ENCODE results near the gene TRMT1L.

TRMT1L gene

GRCh38 chr1:185129708-185130107, 27.0 kb downstream of the TRMT1L start:
- DNase-seq (ENCODE audit: low read depth), result no peak

- DNase-seq (ENCODE audit: low read depth), result no peak
These were observed 44.4 kb downstream of the TRMT1L start for GRCh38 chr1:185112356-185112755.

GRCh38 chr1:185111873-185112272, 44.9 kb downstream of the TRMT1L start:
- DNase-seq (ENCODE audit: low read depth), result no peak

GRCh38 chr1:185110145-185110544, 46.6 kb downstream of the TRMT1L start:
- no peak for DNase-seq (ENCODE audit: low read depth)

GRCh38 chr1:185108321-185108720, 48.4 kb downstream of the TRMT1L start:
- no peak for DNase-seq (ENCODE audit: low read depth)

- DNase-seq (ENCODE audit: low read depth), result no peak
These were observed 51.6 kb downstream of the TRMT1L start for GRCh38 chr1:185105121-185105520.

GRCh38 chr1:185104083-185104482, 52.7 kb downstream of the TRMT1L start:
- no peak for DNase-seq (ENCODE audit: low read depth)

- DNase-seq (ENCODE audit: low read depth), result no peak
These were observed 60.2 kb downstream of the TRMT1L start for GRCh38 chr1:185096531-185096930.

- no peak for DNase-seq (ENCODE audit: low read depth)
These were observed 62.0 kb downstream of the TRMT1L start for GRCh38 chr1:185094761-185095160.

GRCh38 chr1:185091480-185091879, 65.3 kb downstream of the TRMT1L start:
- DNase-seq (ENCODE audit: low read depth), result no peak

GRCh38 chr1:185087746-185088145, 69.0 kb downstream of the TRMT1L start:
- no peak for DNase-seq (ENCODE audit: low read depth)

GRCh38 chr1:185087101-185087500, 69.7 kb downstream of the TRMT1L start:
- no peak for DNase-seq (ENCODE audit: low read depth)

- no peak for DNase-seq (ENCODE audit: low read depth)
These were observed 72.9 kb downstream of the TRMT1L start for GRCh38 chr1:185083818-185084217.

- no peak for DNase-seq (ENCODE audit: low read depth)
These were observed 76.3 kb downstream of the TRMT1L start for GRCh38 chr1:185080422-185080821.

GRCh38 chr1:185077374-185077773, 79.4 kb downstream of the TRMT1L start:
- DNase-seq (ENCODE audit: low read depth), result no peak

- no peak for DNase-seq (ENCODE audit: low read depth)
These were observed 81.3 kb downstream of the TRMT1L start for GRCh38 chr1:185075476-185075875.

- DNase-seq (ENCODE audit: low read depth), result no peak
These were observed 82.4 kb downstream of the TRMT1L start for GRCh38 chr1:185074307-185074706.

GRCh38 chr1:185073725-185074124, 83.0 kb downstream of the TRMT1L start:
- DNase-seq (ENCODE audit: low read depth), result no peak

- DNase-seq (ENCODE audit: low read depth), result no peak
These were observed 86.7 kb downstream of the TRMT1L start for GRCh38 chr1:185070051-185070450.

- no peak for DNase-seq (ENCODE audit: low read depth)
These were observed 87.5 kb downstream of the TRMT1L start for GRCh38 chr1:185069202-185069772.

- DNase-seq (ENCODE audit: low read depth), result no peak
These were observed 88.4 kb downstream of the TRMT1L start for GRCh38 chr1:185068341-185068740.
